Activated B cell treated with CpG ODN at 0.5 μM for 24 hours (primary cell): ENCODE data around the gene WAC. TPM values are rescaled to one million over a fixed set of nuclear protein-coding genes. Genes with fewer than 3 reads are reported as not detected.

ENCODE experiments used
- ATAC-seq: fragments of 200-7000 bp; cut with Tn5 transposase; one replicate; pipeline ENCODE4 v1.10.0; 2021; ENCODE audit warnings: low read depth, mild to moderate bottlenecking, moderate library complexity
- CTCF ChIA-PET: fragments of 350-600 bp; sonication (Branson Sonifier 250); formaldehyde crosslinking; loops from one replicate; lab custom pipeline; 2021; ENCODE audit warnings: antibody characterized with exemption; lab: Charles Lee
- POLR2A ChIA-PET: fragments of 350-600 bp; sonication (Branson Sonifier 250); formaldehyde crosslinking; loops from one replicate; lab custom pipeline; 2021; ENCODE audit warnings: antibody characterized with exemption; lab: Charles Lee
- DNase-seq: peaks from one replicate; pipeline ENCODE4 v3.0.0; 2022
- H3K27ac Mint-ChIP-seq: one replicate; pipeline ENCODE4 v1.8.0; 2020; ENCODE audit warnings: mixed read lengths
- H3K27me3 Mint-ChIP-seq: one replicate; pipeline ENCODE4 v1.8.0; 2021; ENCODE audit warnings: mixed read lengths
- H3K36me3 Mint-ChIP-seq: one replicate; pipeline ENCODE4 v1.8.0; 2021; ENCODE audit warnings: low read depth, mixed read lengths
- H3K4me1 Mint-ChIP-seq: one replicate; pipeline ENCODE4 v1.8.0; 2021; ENCODE audit warnings: mixed read lengths
- H3K4me3 Mint-ChIP-seq: one replicate; pipeline ENCODE4 v1.8.0; 2020; ENCODE audit warnings: mild to moderate bottlenecking, mixed read lengths
- H3K9me3 Mint-ChIP-seq: one replicate; pipeline ENCODE4 v1.8.0; 2020; ENCODE audit warnings: mixed read lengths
- CTCF ChIP-seq: fragments of 200-600 bp; IDR thresholded peaks from one replicate; pipeline ENCODE4 v1.8.0; 2022; ENCODE audit warnings: antibody characterized with exemption, mild to moderate bottlenecking
- intact Hi-C: fragments of 100-400 bp; cut with micrococcal nuclease; formaldehyde crosslinking; loops from one replicate; pipeline ENCODE4 v1.15.1; 2024
- total RNA-seq: library from RNA; stranded (reverse); gene quantifications from 2 replicates; pipeline ENCODE4 v1.2.3, GENCODE V29; 2022

WAC gene
- total RNA-seq, 1 donor from 2014 or later = 159 TPM

- ChIA-PET CTCF (no interaction called here), POLR2A (interaction anchor here (0.5 to 3.2 kb wide), 13 partner anchors 10 to 1836 kb away, joined by 3 to 20 read pairs (median 4); partner anchors contain the start of genes MPP7, PDSS1, RAB18 and YME1L1)
- Mint-ChIP-seq H3K27me3 (no peaks in the 10 kb centered on the region), H3K4me1 (peaks cover 64% of the 10 kb centered on the region), H3K36me3 (peaks cover 66% of the 10 kb centered on the region), H3K27ac (peak overlapping the region; percentile 91), H3K9me3 (peaks cover 3% of the 10 kb centered on the region), H3K4me3 (peak overlapping the region; percentile 99)
- TF ChIP-seq CTCF = no peak
- DNase-seq = peak; percentile 57
- intact Hi-C loops = loop anchor here (1.0 to 5.0 kb wide), 4 partner anchors 9 to 1671 kb away; partner anchors contain the start of genes ABI1 and BAMBI
- ATAC-seq = peak; percentile 9
These were observed 820 bp downstream of the WAC start for GRCh38 chr10:28533571-28534304.

GRCh38 chr10:28535846-28536245 lies 2.9 kb downstream of the WAC start:
- Mint-ChIP-seq H3K4me1 (peaks cover 51% of the 10 kb centered on the region), H3K27ac (no peak overlapping the region), H3K9me3 (no peaks in the 10 kb centered on the region), H3K4me3 (no peak overlapping the region), H3K36me3 (peaks cover 69% of the 10 kb centered on the region), H3K27me3 (no peaks in the 10 kb centered on the region)
- intact Hi-C loops = loop anchor here (2.0 to 5.0 kb wide), 2 partner anchors 19 to 46 kb away; no protein-coding TSS in a partner anchor
- POLR2A ChIA-PET = no interaction called here
- CTCF ChIA-PET = no interaction called here
- ATAC-seq (no peak), DNase-seq (no peak)
- no peak for TF ChIP-seq CTCF

GRCh38 chr10:28538595-28538994 lies 5.7 kb downstream of the WAC start:
- Mint-ChIP-seq H3K4me3 (no peak overlapping the region), H3K36me3 (peaks cover 83% of the 10 kb centered on the region), H3K27me3 (no peaks in the 10 kb centered on the region), H3K27ac (no peak overlapping the region), H3K9me3 (no peaks in the 10 kb centered on the region), H3K4me1 (peaks cover 61% of the 10 kb centered on the region)
- CTCF ChIA-PET = no interaction called here
- intact Hi-C loops = loop anchor here (5.0 kb wide), 1 partner anchor 44 kb away; no protein-coding TSS in a partner anchor
- DNase-seq (no peak), ATAC-seq (no peak)
- no peak for TF ChIP-seq CTCF
- POLR2A ChIA-PET = interaction anchor here (0.6 to 1.0 kb wide), 4 partner anchors 12 to 1298 kb away, joined by 3 to 5 read pairs (median 4); no protein-coding TSS in a partner anchor

- ATAC-seq (no peak), DNase-seq (no peak)
- no peaks in the 10 kb centered on the region for H3K9me3 Mint-ChIP-seq
- POLR2A ChIA-PET = no interaction called here
- no peaks in the 10 kb centered on the region for H3K27me3 Mint-ChIP-seq
- no peak overlapping the region for H3K4me3 Mint-ChIP-seq
- H3K4me1 Mint-ChIP-seq = peaks cover 55% of the 10 kb centered on the region
- peaks cover 81% of the 10 kb centered on the region for H3K36me3 Mint-ChIP-seq
- no peak for TF ChIP-seq CTCF
- CTCF ChIA-PET = no interaction called here
- H3K27ac Mint-ChIP-seq = no peak overlapping the region
- intact Hi-C loops = no loop called here
These were observed 7.2 kb downstream of the WAC start for GRCh38 chr10:28540145-28540544.

GRCh38 chr10:28541717-28542365 lies 8.9 kb downstream of the WAC start:
- H3K9me3 Mint-ChIP-seq = no peaks in the 10 kb centered on the region
- no peak overlapping the region for H3K4me3 Mint-ChIP-seq
- H3K27me3 Mint-ChIP-seq = no peaks in the 10 kb centered on the region
- CTCF ChIA-PET = no interaction called here
- peaks cover 52% of the 10 kb centered on the region for H3K4me1 Mint-ChIP-seq
- no peak overlapping the region for H3K27ac Mint-ChIP-seq
- ATAC-seq = no peak
- no peak for DNase-seq
- H3K36me3 Mint-ChIP-seq = peaks cover 77% of the 10 kb centered on the region
- POLR2A ChIA-PET = no interaction called here
- intact Hi-C loops = loop anchor here (1.0 kb wide), 1 partner anchor 8 kb away; no protein-coding TSS in a partner anchor
- TF ChIP-seq CTCF = no peak
